IMR-90 (cell line): ENCODE measurements around the gene SRP54. TPM values are rescaled to one million over a fixed set of nuclear protein-coding genes. Genes with fewer than 3 reads are reported as not detected.

Experiments used
- ATAC-seq: fragments of 200-7000 bp; cut with Tn5 transposase; 2 replicates; pipeline ENCODE4 v1.9.1; 2020; ENCODE audit warnings: low read depth, mild to moderate bottlenecking, moderate library complexity
- BruUV-seq: library from RNA; stranded (reverse); fragments of 400-500 nt; replicated peaks from 2 replicates; lab custom pipeline; 2021; lab: Mats Ljungman, UMichigan
- CTCF ChIA-PET: fragments of 300-600 bp; formaldehyde crosslinking; extraction: SDS; loops from one replicate; lab custom pipeline; 2021; ENCODE audit warnings: antibody characterized with exemption; lab: Yijun Ruan, JAX
- POLR2A ChIA-PET: fragments of 300-600 bp; sonication (Branson Sonifier 250); formaldehyde crosslinking; loops from one replicate; lab custom pipeline; 2022; ENCODE audit warnings: antibody characterized with exemption; ENCODE audit not compliant: unreplicated experiment; lab: Charles Lee
- DNase-seq: peaks from one replicate; pipeline ENCODE4 v3.0.0; 2013
- H2AFZ ChIP-seq: replicated peaks from 2 replicates; pipeline ENCODE3; 2013; ENCODE audit warnings: low read length, mild to moderate bottlenecking; ENCODE audit not compliant: poor library complexity
- H2AK5ac ChIP-seq: 2 replicates; pipeline ENCODE4 v1.6.1; 2013; ENCODE audit warnings: low read depth, low read length, inconsistent platforms
- H2AK9ac ChIP-seq: replicated peaks from 2 replicates; pipeline ENCODE3; 2013; ENCODE audit warnings: mild to moderate bottlenecking, low read depth, low read length, moderate library complexity; ENCODE audit not compliant: poor library complexity
- H2BK120ac ChIP-seq: 2 replicates; pipeline ENCODE4 v1.6.1; 2013; ENCODE audit warnings: low read depth, low read length, inconsistent platforms
- H2BK15ac ChIP-seq: 3 replicates; pipeline ENCODE4 v1.6.1; 2013; ENCODE audit warnings: low read depth, low read length, inconsistent platforms
- H2BK20ac ChIP-seq: 2 replicates; pipeline ENCODE4 v1.6.1; 2013; ENCODE audit warnings: low read depth, mild to moderate bottlenecking, inconsistent platforms, low read length, moderate library complexity
- H2BK5ac ChIP-seq: 2 replicates; pipeline ENCODE4 v1.6.1; 2013; ENCODE audit warnings: mild to moderate bottlenecking, low read depth, low read length, inconsistent platforms; ENCODE audit not compliant: poor library complexity, severe bottlenecking
- H3K14ac ChIP-seq: replicated peaks from 2 replicates; pipeline ENCODE4 v1.6.1; 2013; ENCODE audit warnings: low read depth, low read length, inconsistent platforms
- H3K18ac ChIP-seq: 2 replicates; pipeline ENCODE4 v1.6.1; 2013; ENCODE audit warnings: low read depth, low read length, control low read depth
- H3K23ac ChIP-seq: 2 replicates; pipeline ENCODE4 v1.6.1; 2013; ENCODE audit warnings: low read depth, low read length, inconsistent platforms
- H3K27ac ChIP-seq: 2 replicates; pipeline ENCODE4 v1.5.1; 2013; ENCODE audit warnings: mild to moderate bottlenecking, control low read depth, low read length; ENCODE audit not compliant: insufficient read depth
- H3K27me3 ChIP-seq: 2 replicates; pipeline ENCODE4 v1.6.1; 2013; ENCODE audit warnings: low read length; ENCODE audit not compliant: control insufficient read depth, insufficient read depth
- H3K36me3 ChIP-seq: 2 replicates; pipeline ENCODE4 v1.6.1; 2013; ENCODE audit warnings: low read length, mixed read lengths; ENCODE audit not compliant: control insufficient read depth, insufficient read depth
- H3K4ac ChIP-seq: 2 replicates; pipeline ENCODE4 v1.6.1; 2013; ENCODE audit warnings: low read depth, low read length, inconsistent platforms
- H3K4me1 ChIP-seq: 2 replicates; pipeline ENCODE4 v1.6.1; 2013; ENCODE audit warnings: low read length, mixed read lengths; ENCODE audit not compliant: control insufficient read depth, insufficient read depth
- H3K4me2 ChIP-seq: 2 replicates; pipeline ENCODE4 v1.6.1; 2013; ENCODE audit warnings: low read depth, mild to moderate bottlenecking, control low read depth, low read length, moderate library complexity
- H3K4me3 ChIP-seq: 2 replicates; pipeline ENCODE4 v1.5.1; 2013; ENCODE audit warnings: low read depth, mild to moderate bottlenecking, control low read depth, low read length, moderate library complexity; ENCODE audit not compliant: insufficient read depth
- H3K56ac ChIP-seq: 2 replicates; pipeline ENCODE4 v1.6.1; 2013; ENCODE audit warnings: low read length, inconsistent platforms; ENCODE audit not compliant: insufficient read depth; ENCODE audit errors: extremely low read depth
- H3K79me1 ChIP-seq, 2 experiments: 2 replicates each; pipeline ENCODE4 v1.6.1; 2013; ENCODE audit warnings: low read length in 2 of 2, inconsistent platforms in 1 of 2, low read depth in 1 of 2
- H3K9ac ChIP-seq: 2 replicates; pipeline ENCODE4 v1.6.1; 2013; ENCODE audit warnings: low read depth, low read length, control low read depth
- H3K9me1 ChIP-seq: 2 replicates; pipeline ENCODE4 v1.6.1; 2013; ENCODE audit warnings: low read length, inconsistent platforms; ENCODE audit not compliant: insufficient read depth
- H3K9me3 ChIP-seq: 2 replicates; pipeline ENCODE4 v1.6.1; 2013; ENCODE audit warnings: low read length; ENCODE audit not compliant: control insufficient read depth, insufficient read depth
- H4K20me1 ChIP-seq: 2 replicates; pipeline ENCODE4 v1.6.1; 2013; ENCODE audit warnings: low read length, inconsistent platforms; ENCODE audit not compliant: insufficient read depth
- H4K5ac ChIP-seq: 2 replicates; pipeline ENCODE4 v1.6.1; 2013; ENCODE audit warnings: mild to moderate bottlenecking, low read depth, low read length, control low read depth
- H4K8ac ChIP-seq, 2 experiments: 2 replicates each; pipeline ENCODE4 v1.6.1; 2013; ENCODE audit warnings: low read depth in 2 of 2, low read length in 2 of 2, control low read depth in 1 of 2, inconsistent platforms in 1 of 2
- H4K91ac ChIP-seq: 2 replicates; pipeline ENCODE4 v1.6.1; 2013; ENCODE audit warnings: low read depth, low read length, inconsistent platforms; ENCODE audit not compliant: insufficient read depth
- BHLHE40 ChIP-seq: fragments of 150-350 bp; IDR thresholded peaks from 2 replicates; pipeline ENCODE4 v1.6.1; 2016; ENCODE audit warnings: mild to moderate bottlenecking, low read depth, low read length
- CEBPB ChIP-seq: IDR thresholded peaks from 2 replicates; pipeline ENCODE4 v1.6.1; 2012; ENCODE audit warnings: low read depth, low read length, improper control_type of control experiment
- CHD1 ChIP-seq: IDR thresholded peaks from 2 replicates; pipeline ENCODE4 v1.6.1; 2012; ENCODE audit warnings: low read depth, low read length, improper control_type of control experiment
- CTCF ChIP-seq: conservative IDR thresholded peaks from 2 replicates; pipeline ENCODE4 v1.5.1; 2012; ENCODE audit warnings: mild to moderate bottlenecking, low read depth, low read length, improper control_type of control experiment
- ELK1 ChIP-seq: fragments of 150-350 bp; IDR thresholded peaks from 2 replicates; pipeline ENCODE4 v1.6.1; 2016; ENCODE audit warnings: low read depth, mild to moderate bottlenecking, low read length, moderate library complexity, borderline replicate concordance
- FOS ChIP-seq: fragments of 150-350 bp; IDR thresholded peaks from 2 replicates; pipeline ENCODE4 v1.6.1; 2016; ENCODE audit warnings: low read depth, low read length
- MAFK ChIP-seq: IDR thresholded peaks from 2 replicates; pipeline ENCODE4 v1.6.1; 2012; ENCODE audit warnings: low read depth, low read length, improper control_type of control experiment
- MAZ ChIP-seq: IDR thresholded peaks from 2 replicates; pipeline ENCODE4 v1.6.1; 2012; ENCODE audit warnings: low read depth, mild to moderate bottlenecking, low read length, improper control_type of control experiment, moderate library complexity, borderline replicate concordance
- MXI1 ChIP-seq: IDR thresholded peaks from 2 replicates; pipeline ENCODE4 v1.6.1; 2012; ENCODE audit warnings: low read depth, mild to moderate bottlenecking, low read length, moderate library complexity, borderline replicate concordance
- NFE2L2 ChIP-seq: fragments of 150-350 bp; IDR thresholded peaks from 2 replicates; pipeline ENCODE4 v1.6.1; 2016; ENCODE audit warnings: low read depth, mild to moderate bottlenecking, low read length
- POLR2A ChIP-seq: IDR thresholded peaks from 2 replicates; pipeline ENCODE4 v1.6.1; 2012; ENCODE audit warnings: mild to moderate bottlenecking, low read depth, low read length
- RAD21 ChIP-seq: IDR thresholded peaks from 2 replicates; pipeline ENCODE4 v1.6.1; 2012; ENCODE audit warnings: low read length, improper control_type of control experiment
- RCOR1 ChIP-seq: IDR thresholded peaks from 2 replicates; pipeline ENCODE4 v1.6.1; 2012; ENCODE audit warnings: mild to moderate bottlenecking, low read length, improper control_type of control experiment; ENCODE audit not compliant: insufficient replicate concordance
- RFX5 ChIP-seq: IDR thresholded peaks from 2 replicates; pipeline ENCODE4 v1.8.0; 2012; ENCODE audit warnings: low read depth, mild to moderate bottlenecking, low read length, moderate library complexity
- SMC3 ChIP-seq: fragments of 150-350 bp; IDR thresholded peaks from 2 replicates; pipeline ENCODE4 v1.6.1; 2016; ENCODE audit warnings: low read depth, mild to moderate bottlenecking, antibody characterized with exemption, low read length, moderate library complexity
- USF2 ChIP-seq: fragments of 150-350 bp; IDR thresholded peaks from 2 replicates; pipeline ENCODE4 v1.6.1; 2017; ENCODE audit warnings: mild to moderate bottlenecking, antibody characterized with exemption, low read length, low read depth
- WGBS, 2 experiments: methylation state at CpG; one replicate each; pipeline versions ENCODE4 v1.1.5 to v1.1.7; 2013; ENCODE audit warnings: missing lambda C conversion rate in 2 of 2; ENCODE audit not compliant: insufficient read length in 1 of 2; ENCODE audit errors: extremely low coverage in 2 of 2; 5-methylcytosine and 5-hydroxymethylcytosine counted together
- dilution Hi-C: fragments of 300-500 bp; cut with HindIII; formaldehyde crosslinking; loops from one replicate; pipeline ENCODE4 v1.14.3; 2018; ENCODE audit warnings: low sequenced_read_pairs; ENCODE audit not compliant: unreplicated experiment
- in situ Hi-C: fragments of 300-500 bp; cut with MboI; formaldehyde crosslinking; loops from 3 replicates; pipeline ENCODE4 v1.14.3; 2019; ENCODE audit warnings: low sequenced_read_pairs, inconsistent platforms, mixed read lengths
- intact Hi-C: fragments of 100-400 bp; cut with micrococcal nuclease; formaldehyde crosslinking; loops from 2 replicates; pipeline ENCODE4 v1.10.0; 2022
- polyA plus RNA-seq, 3 experiments: library from polyadenylated mRNA; depleted of rRNA; stranded (reverse); fragments of >200 nt; gene quantifications; 2 replicates each; pipeline ENCODE4 v1.2.3, GENCODE V29; 2012; ENCODE audit warnings: low replicate concordance in 1 of 3
- total RNA-seq: library from RNA; depleted of rRNA; stranded (reverse); fragments of >200 nt; gene quantifications from 2 replicates; pipeline ENCODE4 v1.2.3, GENCODE V29; 2012

The SRP54 gene
- total and polyA plus RNA-seq, 2 of the 4 experiments (the other 2 are of a cell fraction), result 56.2 to 63.3 TPM

GRCh38 chr14:34964977-34965764, 17.6 kb upstream of the SRP54 start:
- H3K4me2 ChIP-seq, result no peak overlapping the region
- DNase-seq, result no peak
- H3K14ac ChIP-seq, result no peak overlapping the region
- H3K18ac ChIP-seq, result no peak overlapping the region
- H4K8ac ChIP-seq, result no peak overlapping the region
- peaks cover 0 to 7% of the 10 kb centered on the region in 2 experiments; a peak in 2 of 4 replicates for H3K79me1 ChIP-seq
- no peak overlapping the region for H4K5ac ChIP-seq
- H3K36me3 ChIP-seq, result peaks cover 5% of the 10 kb centered on the region
- no TSS peak for BruUV-seq
- H2AK5ac ChIP-seq, result no peak overlapping the region
- no peak overlapping the region for H3K23ac ChIP-seq
- no peak overlapping the region for H2BK5ac ChIP-seq
- CTCF ChIA-PET, result no interaction called here
- H4K91ac ChIP-seq, result no peak overlapping the region
- H3K4me1 ChIP-seq, result peaks cover 4% of the 10 kb centered on the region
- no peak overlapping the region for H2BK15ac ChIP-seq
- no peak for ATAC-seq
- TF ChIP-seq NFE2L2, result no peak
- TF ChIP-seq RAD21, result no peak
- no peak for TF ChIP-seq FOS
- no peak for TF ChIP-seq RFX5
- no peak for TF ChIP-seq USF2
- TF ChIP-seq POLR2A, result no peak
- TF ChIP-seq CHD1, result no peak
- no peak for TF ChIP-seq MAFK
- TF ChIP-seq ELK1, result no peak
- no peak for TF ChIP-seq BHLHE40
- TF ChIP-seq MAZ, result no peak
- TF ChIP-seq RCOR1, result no peak
- no peak for TF ChIP-seq CEBPB
- TF ChIP-seq CTCF, result no peak
- TF ChIP-seq MXI1, result no peak
- no peak for TF ChIP-seq SMC3
- H2AK9ac ChIP-seq, result no peak overlapping the region
- H4K20me1 ChIP-seq, result no peaks in the 10 kb centered on the region
- no peak overlapping the region for H3K27ac ChIP-seq
- no peak overlapping the region for H3K4me3 ChIP-seq
- dilution Hi-C loops, result no loop called here
- peaks cover 7% of the 10 kb centered on the region for H3K9me1 ChIP-seq
- H2AFZ ChIP-seq, result no peak overlapping the region
- no peak overlapping the region for H2BK120ac ChIP-seq
- no CpG with 5 or more reads among the region's 2 CpGs for WGBS, 2 experiments
- H3K27me3 ChIP-seq, result no peaks in the 10 kb centered on the region
- no peak overlapping the region for H3K4ac ChIP-seq
- H3K56ac ChIP-seq, result no peak overlapping the region
- POLR2A ChIA-PET, result no interaction called here
- H2BK20ac ChIP-seq, result no peak overlapping the region
- in situ Hi-C loops, result no loop called here
- intact Hi-C loops, result no loop called here
- H3K9ac ChIP-seq, result no peak overlapping the region
- no peaks in the 10 kb centered on the region for H3K9me3 ChIP-seq
